Measurements from ENCODE around the gene ZDHHC11.
"Not testable (repeated sequence)": the region's sequence is repeated elsewhere in the genome, so short reads cannot be mapped to it uniquely, and the experiment has no call there.

ZDHHC11 gene

DNA sequence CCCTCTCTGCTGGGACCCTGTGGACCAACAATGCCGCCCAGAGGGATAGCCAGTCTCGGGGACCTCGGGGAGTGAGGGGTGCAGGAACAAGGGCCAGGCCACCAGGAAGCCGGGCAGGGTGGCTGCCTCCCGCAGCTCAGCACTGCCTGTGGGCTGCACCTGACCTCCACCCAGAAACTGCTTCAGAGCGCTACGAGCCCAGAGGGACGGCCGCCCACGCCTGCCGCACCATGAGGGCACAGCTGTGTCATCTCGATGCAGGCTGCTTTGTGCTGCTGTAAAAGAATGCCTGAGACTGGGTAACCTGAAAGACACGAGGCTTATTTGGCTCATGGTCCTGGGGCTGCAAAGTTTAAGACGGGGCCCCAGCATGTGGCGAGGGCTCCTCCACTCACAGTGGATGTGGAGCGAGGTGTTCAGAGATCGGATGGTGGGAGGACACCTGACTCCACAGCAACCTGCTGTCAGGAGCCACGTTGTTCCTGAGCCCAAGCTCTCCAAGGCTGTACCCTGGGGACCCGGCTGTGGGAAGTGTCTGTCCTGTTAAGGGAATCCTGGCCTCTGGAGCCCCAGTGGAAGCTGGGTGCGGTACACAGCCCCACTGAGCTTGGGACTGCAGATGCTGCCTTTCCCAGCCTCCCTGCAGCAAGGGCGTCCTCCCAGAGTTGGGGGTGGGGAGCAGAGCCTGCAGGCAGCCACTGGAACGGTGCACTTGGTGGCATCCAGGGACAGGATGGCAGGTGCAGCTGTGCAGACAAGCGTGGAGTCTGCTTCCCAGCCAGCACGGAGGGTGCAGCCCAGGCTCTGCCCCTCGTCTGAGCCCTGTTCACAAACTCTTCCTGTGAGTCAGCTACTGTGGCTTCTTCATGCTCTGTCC lies 11.8 kb upstream of the ZDHHC11 start:
- H3K27ac ChIP-seq: no peak overlapping the region
- no peak overlapping the region for H3K4me3 ChIP-seq

DNA sequence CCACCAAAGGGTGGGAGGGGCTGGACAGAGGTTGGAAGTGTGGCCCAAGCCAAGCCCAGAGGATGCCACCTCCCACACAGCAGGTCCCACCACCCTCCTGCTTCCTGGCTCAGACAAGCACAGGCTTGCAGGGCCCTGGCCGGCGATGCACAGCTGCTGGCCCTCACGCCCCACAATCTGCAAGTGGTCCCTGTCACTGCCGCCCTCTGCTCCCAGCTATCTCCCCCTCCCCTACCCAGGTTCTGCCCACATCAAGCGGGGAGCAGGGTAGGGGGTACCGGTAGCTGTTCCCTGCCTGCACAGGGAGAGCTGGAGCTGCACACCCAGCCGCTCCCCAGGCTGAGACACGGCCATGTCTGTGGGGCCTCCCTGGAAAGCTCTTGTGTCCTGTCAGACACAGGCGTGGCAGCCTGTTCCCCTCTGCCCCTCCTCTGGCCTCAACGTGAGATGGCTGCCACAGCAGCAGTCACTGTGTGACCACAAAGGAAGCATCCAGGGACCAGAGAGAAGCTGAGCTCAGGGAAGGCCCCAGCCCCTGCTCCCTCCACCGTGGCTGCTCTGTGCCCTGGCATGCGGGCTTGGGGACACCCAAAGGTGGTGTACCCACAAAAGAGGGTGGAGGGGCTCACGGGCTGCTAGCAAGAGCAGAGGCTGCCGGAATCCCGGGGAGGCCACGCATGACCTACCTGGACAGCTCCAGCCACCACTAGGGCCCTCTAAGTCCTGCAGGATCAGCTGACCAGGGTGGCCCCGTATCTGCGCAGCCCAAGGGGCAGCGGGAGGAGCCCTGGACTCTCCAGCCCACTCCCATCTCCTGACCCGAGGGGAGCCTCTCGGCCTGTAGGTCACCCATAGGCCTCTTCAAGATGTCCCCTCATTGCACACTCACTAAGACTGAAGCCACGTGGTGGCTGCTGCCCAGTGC lies 10.9 kb upstream of the ZDHHC11 start:
- H3K27ac ChIP-seq: no peak overlapping the region
- H3K4me3 ChIP-seq: no peak overlapping the region

DNA sequence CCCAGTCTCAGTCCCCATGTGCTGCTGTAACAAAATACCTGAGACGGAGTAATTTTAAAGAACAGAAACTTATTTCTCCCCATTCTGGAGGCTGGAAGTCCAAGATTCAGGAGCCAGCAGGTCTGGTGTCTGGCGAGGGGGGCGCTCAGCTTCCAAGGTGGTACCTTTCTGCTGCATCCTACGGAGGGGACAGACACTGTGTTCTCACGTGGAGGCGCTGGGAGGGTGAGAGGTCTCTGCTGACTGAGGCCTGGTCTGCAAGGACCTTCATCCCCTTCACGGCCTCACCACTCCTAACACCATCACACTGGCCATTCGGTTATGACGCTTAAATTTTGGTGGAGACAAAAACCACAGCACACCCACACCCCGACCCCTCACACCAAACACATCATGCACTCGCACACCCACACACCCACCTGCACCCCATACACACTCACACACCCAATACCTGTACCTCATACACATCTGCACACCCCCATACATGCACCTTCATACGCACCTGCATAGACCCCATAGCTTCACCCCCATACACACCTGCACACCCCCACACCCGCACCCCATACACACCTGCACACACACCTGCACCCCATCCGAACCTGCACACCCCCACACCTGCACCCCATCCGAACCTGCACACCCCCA lies 9.8 kb upstream of the ZDHHC11 start:
- Histone ChIP-seq H3K27ac (no peak overlapping the region), H3K4me3 (no peak overlapping the region)

DNA sequence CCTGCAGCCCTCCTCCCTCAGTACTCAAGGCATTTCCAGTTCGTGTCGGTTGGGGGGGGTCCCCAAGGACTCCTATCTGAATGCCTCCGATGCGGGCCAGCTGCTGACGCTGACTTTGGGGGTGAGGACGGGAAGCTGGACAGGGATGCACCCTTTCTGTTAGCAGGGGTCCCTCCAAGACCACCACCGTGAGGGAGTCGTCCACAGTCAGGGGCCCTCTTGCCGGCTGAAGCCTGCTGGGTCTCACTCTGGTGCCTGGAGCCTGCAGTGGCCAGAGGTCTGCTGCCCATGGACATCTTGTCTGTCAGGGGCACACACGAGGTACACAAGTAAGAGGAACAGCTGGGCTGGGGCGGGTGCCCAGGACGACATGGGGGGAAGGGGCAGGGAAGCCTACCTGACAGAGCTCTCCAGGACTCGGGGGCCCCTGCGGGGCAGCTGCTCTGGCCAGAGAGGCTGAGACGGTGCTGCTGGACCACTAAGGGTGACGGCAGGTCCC lies 9.1 kb upstream of the ZDHHC11 start:
- no peak overlapping the region for H3K27ac ChIP-seq

DNA sequence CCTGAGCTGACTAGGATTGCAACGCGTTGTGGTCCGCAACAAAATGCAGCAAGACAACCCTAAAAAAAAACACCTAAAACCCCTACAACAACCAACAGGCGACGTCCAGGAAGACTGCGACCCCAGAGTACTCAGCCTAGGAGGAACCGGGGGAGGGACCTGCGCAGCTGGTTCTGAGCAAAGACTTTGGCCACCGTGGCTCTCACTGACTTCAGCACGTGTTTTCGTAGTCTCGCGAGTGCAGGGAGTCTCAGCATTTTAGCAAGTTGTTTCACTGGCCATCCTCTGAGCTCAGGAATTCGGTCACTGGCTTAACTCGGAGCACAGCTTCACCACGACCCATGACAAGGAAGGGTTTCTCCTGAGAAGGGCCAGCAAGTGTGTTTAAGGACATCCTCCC lies 8.6 kb upstream of the ZDHHC11 start:
- Histone ChIP-seq H3K27ac (no peak overlapping the region), H3K4me3 (no peak overlapping the region)

More for the DNA sequence above, 9.1 kb upstream of the ZDHHC11 start:
- no peak overlapping the region for H3K4me3 ChIP-seq

DNA sequence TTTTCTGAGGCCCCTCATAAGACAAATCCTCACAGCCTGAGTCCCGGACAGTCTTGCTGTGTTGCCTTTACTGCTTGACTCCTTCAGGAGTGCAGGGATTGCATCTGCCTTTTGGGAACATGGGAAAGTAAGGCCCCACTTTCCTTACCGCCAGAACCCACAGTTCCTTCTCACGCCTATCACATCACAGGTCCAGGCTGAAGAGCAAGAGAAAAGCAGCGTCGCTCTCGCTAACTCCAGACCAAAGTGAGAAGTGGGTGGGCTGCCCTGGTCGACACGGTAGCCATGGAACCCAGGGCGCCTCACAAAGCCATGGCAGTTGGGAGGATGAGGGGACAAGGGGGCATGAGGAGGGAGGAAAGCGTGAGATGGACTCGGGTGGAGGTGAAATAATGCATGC lies 7.9 kb upstream of the ZDHHC11 start:
- H3K27ac ChIP-seq: no peak overlapping the region

DNA sequence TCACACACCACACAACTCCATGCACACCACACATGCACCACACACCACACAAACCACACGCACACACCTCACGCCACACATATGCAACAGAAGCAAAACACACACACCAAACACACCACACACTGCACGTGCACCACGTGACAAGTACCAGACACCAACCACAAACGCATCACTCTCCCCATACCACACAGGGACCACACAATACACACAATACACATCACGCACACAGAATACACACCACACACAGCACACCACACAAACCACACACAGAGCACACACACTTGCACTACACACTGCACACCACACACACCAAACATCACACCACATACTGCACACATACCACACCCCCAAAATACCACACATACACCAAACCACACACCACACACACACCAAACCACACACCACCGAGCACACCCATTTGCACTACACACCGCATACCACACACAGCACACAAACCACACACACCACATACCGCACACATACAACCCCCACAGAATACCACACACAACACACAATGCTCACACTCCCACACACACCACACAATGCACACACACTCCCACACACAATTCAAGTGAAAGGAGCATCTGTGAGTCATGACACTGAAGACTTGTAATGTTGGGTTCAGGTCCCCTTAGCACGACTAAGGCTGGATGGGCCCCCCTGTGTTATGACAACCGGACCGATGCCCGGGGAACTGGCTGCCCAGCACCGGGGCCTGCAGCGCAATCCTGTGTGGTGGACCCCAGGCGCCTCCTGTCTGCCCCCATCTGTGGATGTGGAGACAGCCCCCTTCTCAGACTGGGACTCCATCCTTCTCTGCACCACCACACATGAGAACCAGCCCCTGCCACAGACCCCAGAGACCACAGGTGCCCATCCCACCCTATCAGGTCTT lies 6.0 kb upstream of the ZDHHC11 start:
- Histone ChIP-seq H3K27ac (no peak overlapping the region), H3K4me3 (no peak overlapping the region)

More for the DNA sequence above, 7.9 kb upstream of the ZDHHC11 start:
- H3K4me3 ChIP-seq: no peak overlapping the region

DNA sequence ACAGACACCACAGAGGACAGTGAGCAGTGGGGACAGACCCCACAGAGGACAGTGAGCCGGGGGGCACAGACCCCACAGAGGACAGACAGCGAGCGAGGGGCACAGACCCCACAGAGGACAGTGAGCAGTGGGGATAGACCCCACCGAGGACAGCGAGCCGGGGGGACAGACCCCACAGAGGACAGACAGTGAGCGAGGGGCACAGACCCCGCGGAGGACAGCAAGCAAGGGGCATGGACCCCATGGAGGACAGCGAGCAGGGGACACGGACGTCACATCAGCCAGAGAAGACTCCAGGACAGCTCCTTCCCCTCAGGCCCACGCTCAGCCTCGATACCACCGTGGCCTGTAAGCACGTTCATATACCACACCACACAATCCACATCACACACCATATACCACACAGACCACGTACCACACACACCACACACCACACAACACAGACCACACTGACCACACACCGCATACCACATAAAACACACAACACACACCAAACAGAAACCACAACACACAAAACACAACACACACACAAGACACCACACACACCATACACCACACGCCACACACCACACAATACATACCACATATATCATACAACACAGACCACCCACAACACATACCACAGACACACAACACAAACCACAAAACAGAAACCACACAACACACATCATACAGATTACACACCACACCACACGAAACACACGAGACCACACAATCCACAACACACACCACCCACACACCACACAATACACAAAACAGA lies 5.2 kb upstream of the ZDHHC11 start:
- Histone ChIP-seq H3K4me3 (no peak overlapping the region), H3K27ac (no peak overlapping the region)

DNA sequence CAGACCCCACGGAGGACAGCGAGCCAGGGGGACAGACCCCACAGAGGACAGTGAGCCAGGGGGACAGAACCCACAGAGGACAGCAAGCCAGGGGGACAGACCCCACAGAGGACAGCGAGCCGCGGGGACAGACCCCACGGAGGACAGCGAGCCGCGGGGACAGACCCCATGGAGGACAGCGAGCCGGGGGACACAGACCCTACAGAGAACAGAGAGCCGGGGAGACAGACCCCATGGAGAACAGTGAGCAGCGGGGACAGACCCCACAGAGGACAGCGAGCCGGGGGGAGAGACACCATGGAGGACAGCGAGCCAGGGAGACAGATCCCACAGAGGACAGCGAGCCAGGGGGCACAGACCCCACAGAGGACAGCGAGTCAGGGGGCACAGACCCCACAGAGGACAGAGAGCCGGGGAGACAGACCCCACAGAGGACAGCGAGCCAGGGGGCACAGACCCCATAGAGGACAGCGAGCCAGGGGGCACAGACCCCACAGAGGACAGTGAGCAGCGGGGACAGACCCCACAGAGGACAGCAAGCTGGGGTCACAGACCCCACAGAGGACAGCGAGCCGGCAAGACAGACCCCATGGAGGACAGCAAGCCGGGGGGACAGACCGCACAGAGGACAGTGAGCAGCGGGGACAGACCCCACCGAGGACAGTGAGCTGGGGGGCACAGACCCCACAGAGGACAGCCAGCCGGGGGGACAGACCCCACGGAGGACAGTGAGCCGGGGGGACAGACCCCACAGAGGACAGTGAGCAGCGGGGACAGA lies 4.4 kb upstream of the ZDHHC11 start:
- no peak overlapping the region for H3K27ac ChIP-seq
- no peak overlapping the region for H3K4me3 ChIP-seq

DNA sequence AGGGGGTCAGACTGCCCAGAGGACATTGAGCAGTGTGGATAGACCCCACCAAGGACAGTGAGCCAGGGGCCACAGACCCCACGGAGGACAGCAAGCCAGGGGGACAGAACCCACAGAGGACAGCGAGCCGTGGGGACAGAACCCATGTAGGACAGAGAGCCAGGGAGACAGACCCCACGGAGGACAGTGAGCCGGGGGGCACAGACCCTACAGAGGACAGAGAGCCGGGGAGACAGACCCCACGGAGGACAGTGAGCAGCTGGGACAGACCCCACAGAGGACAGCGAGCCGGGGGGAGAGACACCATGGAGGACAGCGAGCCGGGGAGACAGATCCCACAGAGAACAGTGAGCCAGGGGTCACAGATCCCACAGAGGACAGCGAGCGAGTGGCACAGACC lies 3.4 kb upstream of the ZDHHC11 start:
- H3K4me3 ChIP-seq: no peak overlapping the region
- H3K27ac ChIP-seq: no peak overlapping the region

DNA sequence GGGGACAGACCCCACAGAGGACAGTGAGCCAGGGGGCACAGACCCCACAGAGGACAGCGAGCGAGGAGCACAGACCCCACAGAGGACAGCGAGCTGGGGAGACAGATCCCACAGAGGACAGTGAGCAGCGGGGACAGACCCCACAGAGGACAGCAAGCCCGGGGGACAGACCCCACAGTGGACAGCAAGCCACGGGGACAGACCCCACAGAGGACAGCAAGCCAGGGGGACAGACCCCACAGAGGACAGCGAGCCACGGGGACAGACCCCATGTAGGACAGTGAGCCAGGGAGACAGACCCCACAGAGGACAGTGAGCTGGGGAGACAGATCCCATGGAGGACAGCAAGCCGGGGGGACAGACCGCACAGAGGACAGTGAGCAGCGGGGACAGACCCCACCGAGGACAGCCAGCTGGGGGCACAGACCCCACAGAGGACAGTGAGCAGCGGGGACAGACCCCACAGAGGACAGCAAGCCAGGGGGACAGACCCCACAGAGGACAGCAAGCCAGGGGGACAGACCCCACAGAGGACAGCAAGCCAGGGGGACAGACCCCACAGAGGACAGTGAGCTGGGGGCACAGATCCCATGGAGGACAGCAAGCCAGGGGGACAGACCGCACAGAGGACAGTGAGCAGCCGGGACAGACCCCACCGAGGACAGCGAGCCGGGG lies 2.8 kb upstream of the ZDHHC11 start:
- not testable (repeated sequence) for H3K4me3 ChIP-seq, H3K27ac ChIP-seq

DNA sequence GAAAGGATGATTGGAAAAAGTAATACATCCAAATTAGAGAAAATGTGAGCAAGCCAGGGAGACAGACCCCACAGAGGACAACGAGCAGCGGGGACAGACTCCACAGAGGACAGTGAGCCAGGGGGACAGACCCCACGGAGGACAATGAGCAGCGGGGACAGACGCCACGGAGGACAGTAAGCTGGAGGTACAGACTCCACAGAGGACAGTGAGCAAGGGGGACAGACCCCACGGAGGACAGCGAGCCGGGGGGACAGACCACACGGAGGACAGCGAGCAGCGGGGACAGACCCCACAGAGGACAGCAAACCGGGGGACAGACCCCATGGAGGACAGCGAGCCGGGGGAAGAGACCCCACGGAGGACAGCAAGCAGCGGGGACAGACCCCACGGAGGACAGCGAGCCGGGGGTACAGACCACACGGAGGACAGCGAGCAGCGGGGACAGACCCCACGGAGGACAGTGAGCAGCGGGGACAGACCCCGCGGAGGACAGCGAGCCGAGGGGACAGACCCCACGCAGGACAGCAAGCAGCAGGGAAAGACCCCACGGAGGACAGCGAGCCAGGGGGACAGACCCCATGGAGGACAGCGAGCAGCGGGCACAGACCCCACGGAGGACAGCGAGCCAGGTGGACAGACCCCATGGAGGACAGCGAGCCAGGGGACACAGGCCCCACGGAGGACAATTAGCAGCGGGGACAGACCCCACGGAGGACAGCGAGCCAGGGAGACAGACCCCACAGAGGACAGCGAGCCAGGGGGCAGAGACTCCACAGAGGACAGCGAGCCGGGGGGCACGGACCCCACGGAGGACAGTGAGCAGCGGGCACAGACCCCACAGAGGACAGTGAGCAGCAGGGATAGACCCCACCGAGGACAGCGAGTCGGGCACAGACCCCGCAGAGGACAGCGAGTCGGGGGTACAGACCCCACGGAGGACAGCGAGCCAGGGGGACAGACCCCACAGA lies 1.9 kb upstream of the ZDHHC11 start:
- Histone ChIP-seq H3K4me3 (no peak overlapping the region), H3K27ac (no peak overlapping the region)

DNA sequence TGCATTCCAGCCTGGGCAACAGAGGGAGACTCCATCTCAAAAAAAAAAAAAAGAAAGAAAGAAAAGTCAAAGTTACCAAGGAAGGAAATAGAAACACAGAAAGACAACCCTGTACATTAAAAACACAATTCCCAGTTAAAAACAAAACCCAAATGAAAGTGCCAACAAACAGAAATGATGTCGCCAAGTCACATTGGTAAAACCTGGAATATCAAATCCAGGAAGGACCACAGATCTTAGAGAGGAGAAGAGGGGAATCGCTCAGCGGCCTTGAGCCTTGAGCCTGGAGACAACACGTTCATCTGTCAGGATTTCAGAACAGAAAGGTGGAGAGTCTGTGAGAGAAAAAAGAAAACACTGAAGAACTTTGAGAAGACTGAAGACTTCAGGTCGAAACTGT lies 1.2 kb upstream of the ZDHHC11 start:
- Histone ChIP-seq H3K27ac (no peak overlapping the region), H3K4me3 (no peak overlapping the region)

DNA sequence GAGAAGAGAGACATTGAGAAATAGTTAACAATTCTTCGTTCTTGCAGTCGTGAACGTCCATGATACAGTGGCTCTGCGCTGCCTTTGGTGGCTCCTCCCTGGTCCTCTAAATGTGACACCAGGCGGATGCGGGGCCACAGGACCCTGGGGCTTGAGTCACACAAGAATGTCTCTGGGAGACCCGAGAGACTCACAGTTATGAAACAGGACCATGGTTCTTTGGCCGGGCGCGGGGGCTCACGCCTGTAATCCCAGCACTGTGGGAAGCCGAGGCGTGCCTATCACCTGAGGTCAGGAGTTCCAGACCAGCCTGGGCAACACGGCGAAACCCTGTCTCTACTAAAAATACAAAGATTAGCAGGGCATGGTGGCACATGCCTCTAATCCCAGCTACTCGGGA lies 767 bp upstream of the ZDHHC11 start:
- H3K27ac ChIP-seq: no peak overlapping the region

DNA sequence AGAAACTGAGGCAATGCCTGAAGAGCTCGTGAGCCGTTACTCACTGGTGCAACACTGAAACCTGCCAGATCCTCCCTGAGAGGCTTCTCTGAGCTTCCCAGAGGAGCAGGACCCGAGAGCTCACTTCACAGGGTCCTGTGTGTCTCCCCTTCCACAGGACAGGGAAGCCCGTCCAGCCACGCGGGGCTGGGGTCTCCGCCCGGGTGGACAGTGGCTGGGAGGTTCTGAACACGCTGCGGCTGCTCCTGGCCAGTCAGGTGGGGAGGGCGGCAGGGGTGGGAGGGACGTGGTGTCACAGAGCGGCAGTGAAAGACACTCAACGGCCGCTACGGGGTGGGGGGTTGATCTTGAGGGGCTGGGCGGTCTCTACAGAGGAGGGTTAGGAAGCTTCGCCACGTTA lies 290 bp upstream of the ZDHHC11 start:
- no peak overlapping the region for H3K4me3 ChIP-seq

More for the DNA sequence above, 767 bp upstream of the ZDHHC11 start:
- H3K4me3 ChIP-seq: no peak overlapping the region

More for the DNA sequence above, 290 bp upstream of the ZDHHC11 start:
- H3K27ac ChIP-seq: no peak overlapping the region

Data from skin epidermis (tissue), 12 donors.